Fibroblast of villous mesenchyme (primary cell): ENCODE data around the gene RBPMS2. TPM values are rescaled to one million over a fixed set of nuclear protein-coding genes. Genes with fewer than 3 reads are reported as not detected.

Source experiments
- DNase-seq: peaks from one replicate; pipeline ENCODE4 v3.0.0-alpha.2; 2010; ENCODE audit warnings: low read depth
- H3K4me3 ChIP-seq: 2 replicates; pipeline ENCODE4 v1.5.1; 2011; ENCODE audit warnings: low read depth, mild to moderate bottlenecking, low read length
- CTCF ChIP-seq: IDR thresholded peaks from 2 replicates; pipeline ENCODE4 v1.5.1; 2012; ENCODE audit warnings: low read depth, mild to moderate bottlenecking, low read length; ENCODE audit not compliant: insufficient read depth
- total RNA-seq: library from RNA; depleted of rRNA; stranded (reverse); fragments of >200 nt; gene quantifications from 2 replicates; pipeline ENCODE4 v1.2.3, GENCODE V29; 2012

RBPMS2 gene
- total RNA-seq, 1 donor, result not detected

DNA sequence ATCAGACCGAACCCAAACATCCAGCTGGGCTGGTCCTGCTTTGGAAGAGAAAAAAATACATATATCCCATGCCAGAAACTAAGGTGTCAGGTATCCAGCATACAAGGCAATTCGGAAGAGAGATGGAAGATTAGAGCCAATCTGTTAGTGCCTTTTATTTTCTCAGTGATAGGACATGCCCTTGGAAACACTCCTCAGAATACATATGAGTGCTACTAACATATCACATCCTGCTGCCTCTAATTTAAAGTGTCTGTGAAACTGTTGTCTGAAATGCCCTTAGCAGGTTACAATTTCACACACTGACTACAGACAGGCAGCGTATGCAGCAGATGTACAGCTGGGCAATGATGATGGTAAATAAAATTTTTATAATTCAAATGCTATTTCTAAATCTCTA lies 78.9 kb downstream of the RBPMS2 start:
- H3K4me3 ChIP-seq, result no peak overlapping the region
- no peak for DNase-seq
- TF ChIP-seq CTCF, result no peak

- DNase-seq, result no peak
- TF ChIP-seq CTCF, result no peak
- H3K4me3 ChIP-seq, result no peak overlapping the region
Observed at GRCh38 chr15:64695561-64695992, 79.8 kb downstream of the RBPMS2 start.

GRCh38 chr15:64694816-64695215 lies 80.6 kb downstream of the RBPMS2 start:
- TF ChIP-seq CTCF, result no peak
- no peak for DNase-seq
- no peak overlapping the region for H3K4me3 ChIP-seq

- no peak for TF ChIP-seq CTCF
- no peak overlapping the region for H3K4me3 ChIP-seq
- peak; percentile 83 for DNase-seq
Observed at GRCh38 chr15:64693134-64693533, 82.3 kb downstream of the RBPMS2 start.

- H3K4me3 ChIP-seq, result no peak overlapping the region
- no peak for DNase-seq
- no peak for TF ChIP-seq CTCF
Observed at GRCh38 chr15:64691896-64692565, 83.4 kb downstream of the RBPMS2 start.

GRCh38 chr15:64690578-64691296 lies 84.7 kb downstream of the RBPMS2 start:
- H3K4me3 ChIP-seq, result no peak overlapping the region
- peak; percentile 7 for TF ChIP-seq CTCF
- DNase-seq, result no peak

DNA sequence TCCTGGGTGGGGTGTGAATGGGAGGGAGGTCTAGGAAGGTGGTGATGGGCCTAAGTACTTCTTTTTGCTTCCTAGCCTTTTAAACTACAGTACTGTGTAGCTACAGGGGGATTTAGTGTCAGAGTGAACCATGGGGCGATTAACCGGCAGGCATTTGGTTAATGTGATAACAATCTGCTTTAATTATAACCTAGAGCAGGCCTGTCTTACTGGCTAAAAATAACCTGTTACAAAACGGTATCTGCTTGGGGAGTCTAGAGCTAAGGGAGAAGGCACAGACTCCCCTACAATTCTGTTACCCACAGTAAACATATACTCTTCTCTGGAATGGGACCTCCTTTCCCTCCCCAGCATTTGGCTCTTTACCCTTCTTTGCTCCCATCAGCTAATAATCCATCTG lies 85.4 kb downstream of the RBPMS2 start:
- no peak overlapping the region for H3K4me3 ChIP-seq
- no peak for TF ChIP-seq CTCF
- no peak for DNase-seq
